ENCODE data around the gene XRCC6. TPM values are rescaled to one million over a fixed set of nuclear protein-coding genes. Genes with fewer than 3 reads are reported as not detected.

The XRCC6 gene
- total and polyA plus RNA-seq, 2 of the 13 experiments (the other 11 are each of a cell fraction or from before 2014, with no cell fraction given) = 124 to 625 TPM

GRCh38 chr22:41621099-41621910 is at the start of gene XRCC6 (continued):
- TF ChIP-seq, protein P1, sequence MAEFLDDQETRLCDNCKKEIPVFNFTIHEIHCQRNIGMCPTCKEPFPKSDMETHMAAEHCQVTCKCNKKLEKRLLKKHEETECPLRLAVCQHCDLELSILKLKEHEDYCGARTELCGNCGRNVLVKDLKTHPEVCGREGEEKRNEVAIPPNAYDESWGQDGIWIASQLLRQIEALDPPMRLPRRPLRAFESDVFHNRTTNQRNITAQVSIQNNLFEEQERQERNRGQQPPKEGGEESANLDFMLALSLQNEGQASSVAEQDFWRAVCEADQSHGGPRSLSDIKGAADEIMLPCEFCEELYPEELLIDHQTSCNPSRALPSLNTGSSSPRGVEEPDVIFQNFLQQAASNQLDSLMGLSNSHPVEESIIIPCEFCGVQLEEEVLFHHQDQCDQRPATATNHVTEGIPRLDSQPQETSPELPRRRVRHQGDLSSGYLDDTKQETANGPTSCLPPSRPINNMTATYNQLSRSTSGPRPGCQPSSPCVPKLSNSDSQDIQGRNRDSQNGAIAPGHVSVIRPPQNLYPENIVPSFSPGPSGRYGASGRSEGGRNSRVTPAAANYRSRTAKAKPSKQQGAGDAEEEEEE (CRISPR knock-in tag; IDR thresholded peaks at IDR 0.05; ENCODE audit: borderline replicate concordance) = no peak
- TF ChIP-seq NFYB (CRISPR knock-in tag; IDR thresholded peaks at IDR 0.05) (peak; percentile 80), ZNF430 (CRISPR knock-in tag; IDR thresholded peaks at IDR 0.05) (peak; percentile 52; the same call in 1 of the 2 replicates), RXRB (CRISPR knock-in tag; IDR thresholded peaks at IDR 0.05; ENCODE audit: borderline replicate concordance) (peak; percentile 6; the same call in 1 of the 2 replicates), HDAC2 (CRISPR knock-in tag; IDR thresholded peaks at IDR 0.05) (no peak), ZNF280B (CRISPR knock-in tag; IDR thresholded peaks at IDR 0.05; ENCODE audit: borderline replicate concordance) (no peak), NR2F6 (IDR thresholded peaks at IDR 0.05) (no peak), NR2F6 (CRISPR knock-in tag; IDR thresholded peaks at IDR 0.05) (no peak), MYNN (CRISPR knock-in tag; IDR thresholded peaks at IDR 0.05; ENCODE audit: low read depth) (no peak), CHCHD3 (CRISPR knock-in tag; IDR thresholded peaks at IDR 0.05) (peak; percentile 92; the same call in 1 of the 2 replicates), ELF4 (CRISPR knock-in tag; IDR thresholded peaks at IDR 0.05; ENCODE audit: borderline replicate concordance) (no peak), EED (CRISPR knock-in tag; IDR thresholded peaks at IDR 0.05) (peak; percentile 26; the same call in 1 of the 2 replicates), ZNF468 (CRISPR knock-in tag; IDR thresholded peaks at IDR 0.05) (no peak), ZNF260 (CRISPR knock-in tag; IDR thresholded peaks at IDR 0.05; ENCODE audit: borderline replicate concordance, low read depth) (no peak), CBX5 (CRISPR knock-in tag; IDR thresholded peaks at IDR 0.05; ENCODE audit: borderline replicate concordance) (no peak), TARDBP (CRISPR knock-in tag; IDR thresholded peaks at IDR 0.05) (peak; percentile 55; the same call in 1 of the 2 replicates), ZNF792 (CRISPR knock-in tag; IDR thresholded peaks at IDR 0.05) (0 out of 2 replicates have a peak, but pooled peaks have one; percentile 7), FOXO4 (CRISPR knock-in tag; conservative IDR thresholded peaks at IDR 0.05) (no peak), ZNF543 (CRISPR knock-in tag; IDR thresholded peaks at IDR 0.05) (peak; percentile 38; the same call in 1 of the 2 replicates), HOXA7 (CRISPR knock-in tag; IDR thresholded peaks at IDR 0.05) (no peak), ZNF10 (CRISPR knock-in tag; IDR thresholded peaks at IDR 0.05; ENCODE audit: borderline replicate concordance, low read depth) (no peak), ARNT2 (CRISPR knock-in tag; IDR thresholded peaks at IDR 0.05; ENCODE audit: low read depth) (no peak; the same call in 1 of the 2 replicates)
- TF ChIP-seq, protein P2, sequence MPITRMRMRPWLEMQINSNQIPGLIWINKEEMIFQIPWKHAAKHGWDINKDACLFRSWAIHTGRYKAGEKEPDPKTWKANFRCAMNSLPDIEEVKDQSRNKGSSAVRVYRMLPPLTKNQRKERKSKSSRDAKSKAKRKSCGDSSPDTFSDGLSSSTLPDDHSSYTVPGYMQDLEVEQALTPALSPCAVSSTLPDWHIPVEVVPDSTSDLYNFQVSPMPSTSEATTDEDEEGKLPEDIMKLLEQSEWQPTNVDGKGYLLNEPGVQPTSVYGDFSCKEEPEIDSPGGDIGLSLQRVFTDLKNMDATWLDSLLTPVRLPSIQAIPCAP (CRISPR knock-in tag; IDR thresholded peaks at IDR 0.05; ENCODE audit: low read depth) = no peak
- TF ChIP-seq, protein P3, sequence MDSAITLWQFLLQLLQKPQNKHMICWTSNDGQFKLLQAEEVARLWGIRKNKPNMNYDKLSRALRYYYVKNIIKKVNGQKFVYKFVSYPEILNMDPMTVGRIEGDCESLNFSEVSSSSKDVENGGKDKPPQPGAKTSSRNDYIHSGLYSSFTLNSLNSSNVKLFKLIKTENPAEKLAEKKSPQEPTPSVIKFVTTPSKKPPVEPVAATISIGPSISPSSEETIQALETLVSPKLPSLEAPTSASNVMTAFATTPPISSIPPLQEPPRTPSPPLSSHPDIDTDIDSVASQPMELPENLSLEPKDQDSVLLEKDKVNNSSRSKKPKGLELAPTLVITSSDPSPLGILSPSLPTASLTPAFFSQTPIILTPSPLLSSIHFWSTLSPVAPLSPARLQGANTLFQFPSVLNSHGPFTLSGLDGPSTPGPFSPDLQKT (CRISPR knock-in tag; IDR thresholded peaks at IDR 0.05; ENCODE audit: borderline replicate concordance) = no peak
